GM04504 (cell line): ENCODE measurements around the gene NGFR.
A peak's percentile ranks its signal among the peaks of the same experiment; 100 is the strongest.

Source experiments
- DNase-seq: peaks from one replicate; pipeline ENCODE4 v3.0.0-alpha.2; 2012; ENCODE audit warnings: low read depth

The NGFR gene

GRCh38 chr17:49515196-49515770, 20.2 kb downstream of the NGFR start:
- peak; percentile 97 for DNase-seq

GRCh38 chr17:49516180-49516579, 21.1 kb downstream of the NGFR start:
- DNase-seq = no peak

GRCh38 chr17:49518346-49519078, 23.4 kb downstream of the NGFR start:
- DNase-seq = no peak

- DNase-seq = no peak
Observed at GRCh38 chr17:49519781-49520180, 24.7 kb downstream of the NGFR start.

- no peak for DNase-seq
Observed at GRCh38 chr17:49520386-49521087, 25.4 kb downstream of the NGFR start.

GRCh38 chr17:49521088-49521450, 26.0 kb downstream of the NGFR start:
- no peak for DNase-seq

- no peak for DNase-seq
Observed at GRCh38 chr17:49521471-49522356, 26.6 kb downstream of the NGFR start.

- no peak for DNase-seq
Observed at GRCh38 chr17:49522357-49522890, 27.3 kb downstream of the NGFR start.

- DNase-seq = no peak
Observed at GRCh38 chr17:49523196-49523595, 28.1 kb downstream of the NGFR start.

- DNase-seq = no peak
Observed at GRCh38 chr17:49523706-49524472, 28.8 kb downstream of the NGFR start.

- DNase-seq = no peak
Observed at GRCh38 chr17:49524473-49525359, 29.6 kb downstream of the NGFR start.

GRCh38 chr17:49525831-49526741, 31.0 kb downstream of the NGFR start:
- DNase-seq = no peak

- DNase-seq = no peak
Observed at GRCh38 chr17:49527927-49528651, 33.0 kb downstream of the NGFR start.

GRCh38 chr17:49528966-49529365, 33.9 kb downstream of the NGFR start:
- DNase-seq = no peak

GRCh38 chr17:49530118-49530517, 35.0 kb downstream of the NGFR start:
- no peak for DNase-seq

GRCh38 chr17:49543860-49544259, 48.8 kb downstream of the NGFR start:
- no peak for DNase-seq

GRCh38 chr17:49545007-49545660, 50.0 kb downstream of the NGFR start:
- DNase-seq = no peak
